IMR-90 (cell line): ENCODE results near the gene HERC3. TPM values are rescaled to one million over a fixed set of nuclear protein-coding genes. Genes with fewer than 3 reads are reported as not detected.

ENCODE experiments used
- ATAC-seq: fragments of 200-7000 bp; cut with Tn5 transposase; 2 replicates; pipeline ENCODE4 v1.9.1; 2020; ENCODE audit warnings: low read depth, mild to moderate bottlenecking, moderate library complexity
- BruUV-seq: library from RNA; stranded (reverse); fragments of 400-500 nt; replicated peaks from 2 replicates; lab custom pipeline; 2021; lab: Mats Ljungman, UMichigan
- CTCF ChIA-PET: fragments of 300-600 bp; formaldehyde crosslinking; extraction: SDS; loops from one replicate; lab custom pipeline; 2021; ENCODE audit warnings: antibody characterized with exemption; lab: Yijun Ruan, JAX
- POLR2A ChIA-PET: fragments of 300-600 bp; sonication (Branson Sonifier 250); formaldehyde crosslinking; loops from one replicate; lab custom pipeline; 2022; ENCODE audit warnings: antibody characterized with exemption; ENCODE audit not compliant: unreplicated experiment; lab: Charles Lee
- DNase-seq: peaks from one replicate; pipeline ENCODE4 v3.0.0; 2013
- H2AFZ ChIP-seq: replicated peaks from 2 replicates; pipeline ENCODE3; 2013; ENCODE audit warnings: low read length, mild to moderate bottlenecking; ENCODE audit not compliant: poor library complexity
- H2AK5ac ChIP-seq: 2 replicates; pipeline ENCODE4 v1.6.1; 2013; ENCODE audit warnings: low read depth, low read length, inconsistent platforms
- H2AK9ac ChIP-seq: replicated peaks from 2 replicates; pipeline ENCODE3; 2013; ENCODE audit warnings: mild to moderate bottlenecking, low read depth, low read length, moderate library complexity; ENCODE audit not compliant: poor library complexity
- H2BK120ac ChIP-seq: 2 replicates; pipeline ENCODE4 v1.6.1; 2013; ENCODE audit warnings: low read depth, low read length, inconsistent platforms
- H2BK15ac ChIP-seq: 3 replicates; pipeline ENCODE4 v1.6.1; 2013; ENCODE audit warnings: low read depth, low read length, inconsistent platforms
- H2BK20ac ChIP-seq: 2 replicates; pipeline ENCODE4 v1.6.1; 2013; ENCODE audit warnings: low read depth, mild to moderate bottlenecking, inconsistent platforms, low read length, moderate library complexity
- H2BK5ac ChIP-seq: 2 replicates; pipeline ENCODE4 v1.6.1; 2013; ENCODE audit warnings: mild to moderate bottlenecking, low read depth, low read length, inconsistent platforms; ENCODE audit not compliant: poor library complexity, severe bottlenecking
- H3K14ac ChIP-seq: replicated peaks from 2 replicates; pipeline ENCODE4 v1.6.1; 2013; ENCODE audit warnings: low read depth, low read length, inconsistent platforms
- H3K18ac ChIP-seq: 2 replicates; pipeline ENCODE4 v1.6.1; 2013; ENCODE audit warnings: low read depth, low read length, control low read depth
- H3K23ac ChIP-seq: 2 replicates; pipeline ENCODE4 v1.6.1; 2013; ENCODE audit warnings: low read depth, low read length, inconsistent platforms
- H3K27ac ChIP-seq: 2 replicates; pipeline ENCODE4 v1.5.1; 2013; ENCODE audit warnings: mild to moderate bottlenecking, control low read depth, low read length; ENCODE audit not compliant: insufficient read depth
- H3K27me3 ChIP-seq: 2 replicates; pipeline ENCODE4 v1.6.1; 2013; ENCODE audit warnings: low read length; ENCODE audit not compliant: control insufficient read depth, insufficient read depth
- H3K36me3 ChIP-seq: 2 replicates; pipeline ENCODE4 v1.6.1; 2013; ENCODE audit warnings: low read length, mixed read lengths; ENCODE audit not compliant: control insufficient read depth, insufficient read depth
- H3K4ac ChIP-seq: 2 replicates; pipeline ENCODE4 v1.6.1; 2013; ENCODE audit warnings: low read depth, low read length, inconsistent platforms
- H3K4me1 ChIP-seq: 2 replicates; pipeline ENCODE4 v1.6.1; 2013; ENCODE audit warnings: low read length, mixed read lengths; ENCODE audit not compliant: control insufficient read depth, insufficient read depth
- H3K4me2 ChIP-seq: 2 replicates; pipeline ENCODE4 v1.6.1; 2013; ENCODE audit warnings: low read depth, mild to moderate bottlenecking, control low read depth, low read length, moderate library complexity
- H3K4me3 ChIP-seq: 2 replicates; pipeline ENCODE4 v1.5.1; 2013; ENCODE audit warnings: low read depth, mild to moderate bottlenecking, control low read depth, low read length, moderate library complexity; ENCODE audit not compliant: insufficient read depth
- H3K56ac ChIP-seq: 2 replicates; pipeline ENCODE4 v1.6.1; 2013; ENCODE audit warnings: low read length, inconsistent platforms; ENCODE audit not compliant: insufficient read depth; ENCODE audit errors: extremely low read depth
- H3K79me1 ChIP-seq, 2 experiments: 2 replicates each; pipeline ENCODE4 v1.6.1; 2013; ENCODE audit warnings: low read length in 2 of 2, inconsistent platforms in 1 of 2, low read depth in 1 of 2
- H3K9ac ChIP-seq: 2 replicates; pipeline ENCODE4 v1.6.1; 2013; ENCODE audit warnings: low read depth, low read length, control low read depth
- H3K9me1 ChIP-seq: 2 replicates; pipeline ENCODE4 v1.6.1; 2013; ENCODE audit warnings: low read length, inconsistent platforms; ENCODE audit not compliant: insufficient read depth
- H3K9me3 ChIP-seq: 2 replicates; pipeline ENCODE4 v1.6.1; 2013; ENCODE audit warnings: low read length; ENCODE audit not compliant: control insufficient read depth, insufficient read depth
- H4K20me1 ChIP-seq: 2 replicates; pipeline ENCODE4 v1.6.1; 2013; ENCODE audit warnings: low read length, inconsistent platforms; ENCODE audit not compliant: insufficient read depth
- H4K5ac ChIP-seq: 2 replicates; pipeline ENCODE4 v1.6.1; 2013; ENCODE audit warnings: mild to moderate bottlenecking, low read depth, low read length, control low read depth
- H4K8ac ChIP-seq, 2 experiments: 2 replicates each; pipeline ENCODE4 v1.6.1; 2013; ENCODE audit warnings: low read depth in 2 of 2, low read length in 2 of 2, control low read depth in 1 of 2, inconsistent platforms in 1 of 2
- H4K91ac ChIP-seq: 2 replicates; pipeline ENCODE4 v1.6.1; 2013; ENCODE audit warnings: low read depth, low read length, inconsistent platforms; ENCODE audit not compliant: insufficient read depth
- CEBPB ChIP-seq: IDR thresholded peaks from 2 replicates; pipeline ENCODE4 v1.6.1; 2012; ENCODE audit warnings: low read depth, low read length, improper control_type of control experiment
- POLR2A ChIP-seq: IDR thresholded peaks from 2 replicates; pipeline ENCODE4 v1.6.1; 2012; ENCODE audit warnings: mild to moderate bottlenecking, low read depth, low read length
- RCOR1 ChIP-seq: IDR thresholded peaks from 2 replicates; pipeline ENCODE4 v1.6.1; 2012; ENCODE audit warnings: mild to moderate bottlenecking, low read length, improper control_type of control experiment; ENCODE audit not compliant: insufficient replicate concordance
- RFX5 ChIP-seq: IDR thresholded peaks from 2 replicates; pipeline ENCODE4 v1.8.0; 2012; ENCODE audit warnings: low read depth, mild to moderate bottlenecking, low read length, moderate library complexity
- WGBS, 2 experiments: methylation state at CpG; one replicate each; pipeline versions ENCODE4 v1.1.5 to v1.1.7; 2013; ENCODE audit warnings: missing lambda C conversion rate in 2 of 2; ENCODE audit not compliant: insufficient read length in 1 of 2; ENCODE audit errors: extremely low coverage in 2 of 2; 5-methylcytosine and 5-hydroxymethylcytosine counted together
- dilution Hi-C: fragments of 300-500 bp; cut with HindIII; formaldehyde crosslinking; loops from one replicate; pipeline ENCODE4 v1.14.3; 2018; ENCODE audit warnings: low sequenced_read_pairs; ENCODE audit not compliant: unreplicated experiment
- in situ Hi-C: fragments of 300-500 bp; cut with MboI; formaldehyde crosslinking; loops from 3 replicates; pipeline ENCODE4 v1.14.3; 2019; ENCODE audit warnings: low sequenced_read_pairs, inconsistent platforms, mixed read lengths
- intact Hi-C: fragments of 100-400 bp; cut with micrococcal nuclease; formaldehyde crosslinking; loops from 2 replicates; pipeline ENCODE4 v1.10.0; 2022
- polyA plus RNA-seq, 3 experiments: library from polyadenylated mRNA; depleted of rRNA; stranded (reverse); fragments of >200 nt; gene quantifications; 2 replicates each; pipeline ENCODE4 v1.2.3, GENCODE V29; 2012; ENCODE audit warnings: low replicate concordance in 1 of 3
- total RNA-seq: library from RNA; depleted of rRNA; stranded (reverse); fragments of >200 nt; gene quantifications from 2 replicates; pipeline ENCODE4 v1.2.3, GENCODE V29; 2012

The HERC3 gene
- total and polyA plus RNA-seq, 2 of the 4 experiments (the other 2 are of a cell fraction) = 8.9 to 9.5 TPM

GRCh38 chr4:88623097-88623496 lies 30.8 kb downstream of the HERC3 start:
- Histone ChIP-seq H2BK5ac (peak overlapping the region; percentile 89), H3K4ac (no peak overlapping the region), H2AK5ac (0 out of 2 replicates have a peak overlapping the region, but pooled peaks have one; percentile 48), H4K20me1 (no peaks in the 10 kb centered on the region), H3K4me3 (no peak overlapping the region), H3K36me3 (no peaks in the 10 kb centered on the region), H3K4me2 (peak overlapping the region; percentile 3; the same call in 1 of the 2 replicates), H2AFZ (no peak overlapping the region), H3K4me1 (peaks cover 3% of the 10 kb centered on the region), H2BK20ac (peak overlapping the region; percentile 63; the same call in 1 of the 2 replicates), H3K56ac (no peak overlapping the region), H2BK15ac (peak overlapping the region; percentile 53; the same call in 1 of the 3 replicates), H3K27ac (no peak overlapping the region), H3K23ac (0 out of 2 replicates have a peak overlapping the region, but pooled peaks have one; percentile 67), H4K91ac (no peak overlapping the region), H3K9ac (no peak overlapping the region; the same call in 1 of the 2 replicates), H3K27me3 (no peaks in the 10 kb centered on the region), H3K9me3 (no peaks in the 10 kb centered on the region), H2BK120ac (peak overlapping the region; percentile 77; the same call in 1 of the 2 replicates), H3K9me1 (peaks cover 3% of the 10 kb centered on the region; the same call in 1 of the 2 replicates), H2AK9ac (peak overlapping the region; percentile 95), H3K14ac (0 out of 2 replicates have a peak overlapping the region, but pooled peaks have one; percentile 54), H4K5ac (peak overlapping the region; percentile 12; the same call in 1 of the 2 replicates), H4K8ac (peak overlapping the region in 1 of 2 experiments; percentile 84; a peak in 2 of 4 replicates), H3K79me1 (peaks cover 10 to 24% of the 10 kb centered on the region in 2 experiments; a peak in 3 of 4 replicates), H3K18ac (peak overlapping the region; percentile 54; the same call in 1 of the 2 replicates)
- in situ Hi-C loops (no loop called here), dilution Hi-C loops (no loop called here), intact Hi-C loops (no loop called here)
- no peak for TF ChIP-seq POLR2A
- peak; percentile 93 for TF ChIP-seq CEBPB
- TF ChIP-seq RFX5 = no peak
- TF ChIP-seq RCOR1 = peak; percentile 36
- ChIA-PET CTCF (no interaction called here), POLR2A (no interaction called here)
- ATAC-seq (peak; percentile 93), DNase-seq (peak; percentile 86)
- no CpG with 5 or more reads among the region's 3 CpGs for WGBS, 2 experiments
- BruUV-seq = no TSS peak
